Endodermal cell (in vitro differentiated cells): ENCODE data around the gene HCAR3. TPM values are rescaled to one million over a fixed set of nuclear protein-coding genes. Genes with fewer than 3 reads are reported as not detected.
"Not testable (repeated sequence)": the region's sequence is repeated elsewhere in the genome, so short reads cannot be mapped to it uniquely, and the experiment has no call there.

ENCODE experiments used
- DNase-seq: peaks from one replicate; pipeline ENCODE4 v3.0.0-alpha.2; 2017
- H3K27ac ChIP-seq: 2 replicates; pipeline ENCODE4 v1.5.1; 2013; ENCODE audit warnings: mild to moderate bottlenecking, low read depth, low read length, moderate library complexity
- H3K27me3 ChIP-seq: 2 replicates; pipeline ENCODE4 v1.6.1; 2013; ENCODE audit warnings: mild to moderate bottlenecking, low read length, moderate library complexity; ENCODE audit not compliant: insufficient read depth, control insufficient read depth, poor library complexity, severe bottlenecking
- H3K36me3 ChIP-seq: 2 replicates; pipeline ENCODE4 v1.7.0; 2013; ENCODE audit warnings: mild to moderate bottlenecking, low read length, moderate library complexity; ENCODE audit not compliant: control insufficient read depth, insufficient read depth
- H3K4me1 ChIP-seq: one replicate; pipeline ENCODE4 v1.7.0; 2013; ENCODE audit warnings: low read length; ENCODE audit not compliant: control insufficient read depth, insufficient read depth
- H3K4me3 ChIP-seq: 2 replicates; pipeline ENCODE4 v1.5.1; 2013; ENCODE audit warnings: mild to moderate bottlenecking, low read length, moderate library complexity
- H3K9ac ChIP-seq: 2 replicates; pipeline ENCODE4 v1.6.1; 2013; ENCODE audit warnings: mild to moderate bottlenecking, low read length, moderate library complexity; ENCODE audit not compliant: poor library complexity, severe bottlenecking; ENCODE audit errors: extremely low read depth
- H3K9me3 ChIP-seq: 2 replicates; pipeline ENCODE4 v1.6.1; 2013; ENCODE audit warnings: mild to moderate bottlenecking, low read length, moderate library complexity; ENCODE audit not compliant: control insufficient read depth
- H3K27ac Mint-ChIP-seq: 2 replicates; pipeline ENCODE4 v1.8.0; 2020; ENCODE audit warnings: mixed read lengths
- H3K27me3 Mint-ChIP-seq: 2 replicates; pipeline ENCODE4 v1.8.0; 2021; ENCODE audit warnings: mild to moderate bottlenecking, mixed read lengths; ENCODE audit not compliant: insufficient read depth
- H3K36me3 Mint-ChIP-seq: 2 replicates; pipeline ENCODE4 v1.8.0; 2020; ENCODE audit warnings: low read depth, mixed read lengths
- H3K4me1 Mint-ChIP-seq: 2 replicates; pipeline ENCODE4 v1.8.0; 2020; ENCODE audit warnings: mixed read lengths
- H3K4me3 Mint-ChIP-seq: 2 replicates; pipeline ENCODE4 v1.8.0; 2020; ENCODE audit warnings: mild to moderate bottlenecking, moderate library complexity, mixed read lengths
- H3K9me3 Mint-ChIP-seq: 2 replicates; pipeline ENCODE4 v1.8.0; 2020; ENCODE audit warnings: mild to moderate bottlenecking, mixed read lengths
- WGBS, 2 experiments: methylation state at CpG; one replicate each; pipeline versions ENCODE4 v1.1.5 to v1.1.7; 2013; ENCODE audit warnings: missing lambda C conversion rate in 2 of 2, mixed read lengths in 1 of 2; ENCODE audit not compliant: insufficient coverage in 1 of 2, insufficient read length in 1 of 2; 5-methylcytosine and 5-hydroxymethylcytosine counted together
- total RNA-seq, 2 donors: library from RNA; stranded (reverse); fragmentation: NEBNext Ultra II Directional in 1 of 2; extraction: Animal tissue kit (Norgen Biotek cat#: 25700) in 1 of 2; gene quantifications; 2 replicates in 1 of 2; 3 replicates in 1 of 2; pipeline ENCODE4 v1.2.1, GENCODE V29; 2021

Gene HCAR3
- total RNA-seq, 2 donors from 2014 or later, result not detected

GRCh38 chr12:122703841-122704240 is 12.8 kb downstream of the HCAR3 start:
- not testable (repeated sequence) for H3K9me3 ChIP-seq, H3K27ac ChIP-seq, H3K4me3 Mint-ChIP-seq, H3K36me3 ChIP-seq, H3K27me3 ChIP-seq, H3K4me1 Mint-ChIP-seq, H3K9ac ChIP-seq, DNase-seq, H3K9me3 Mint-ChIP-seq, H3K27me3 Mint-ChIP-seq, H3K36me3 Mint-ChIP-seq, H3K4me3 ChIP-seq, H3K4me1 ChIP-seq, H3K27ac Mint-ChIP-seq
- no CpG with 5 or more reads among the region's 3 CpGs for WGBS, 2 experiments

- not testable (repeated sequence) for H3K4me3 ChIP-seq, H3K36me3 Mint-ChIP-seq, H3K27me3 ChIP-seq, H3K4me1 Mint-ChIP-seq, H3K4me1 ChIP-seq, H3K9me3 ChIP-seq, H3K27ac ChIP-seq, H3K36me3 ChIP-seq, DNase-seq, H3K9me3 Mint-ChIP-seq, H3K4me3 Mint-ChIP-seq, H3K27me3 Mint-ChIP-seq, H3K27ac Mint-ChIP-seq, H3K9ac ChIP-seq
- WGBS, 2 experiments, result 96 to 97% methylated on average over 9 to 22 of the region's 22 CpGs
These were observed 13.6 kb downstream of the HCAR3 start, which contains the start of gene HCAR2 for GRCh38 chr12:122702890-122703611. HCAR2 (minus strand) TSS chr12:122703357; CDS start chr12:122703283, 74 bp downstream.

GRCh38 chr12:122701481-122701880 is 15.1 kb downstream of the HCAR3 start:
- H3K4me3 Mint-ChIP-seq, result not testable (repeated sequence)

GRCh38 chr12:122700038-122700710 is 16.4 kb downstream of the HCAR3 start:
- H3K27me3 ChIP-seq, H3K4me1 ChIP-seq, H3K27me3 Mint-ChIP-seq, H3K4me3 ChIP-seq, H3K36me3 ChIP-seq, H3K9me3 Mint-ChIP-seq, H3K9me3 ChIP-seq, H3K27ac ChIP-seq, DNase-seq, H3K4me3 Mint-ChIP-seq, H3K27ac Mint-ChIP-seq, H3K36me3 Mint-ChIP-seq, H3K9ac ChIP-seq: not testable (repeated sequence)
- 100% methylated on average over 1 of the region's 9 CpGs; no CpG with 5 or more reads in 1 of the 2 experiments for WGBS, 2 experiments
- H3K4me1 Mint-ChIP-seq, result peaks cover 13% of the 10 kb centered on the region

More at GRCh38 chr12:122701481-122701880, 15.1 kb downstream of the HCAR3 start:
- not testable (repeated sequence) for H3K9ac ChIP-seq, H3K36me3 ChIP-seq, H3K9me3 Mint-ChIP-seq, H3K27ac Mint-ChIP-seq, H3K27me3 Mint-ChIP-seq, H3K9me3 ChIP-seq, H3K27ac ChIP-seq, H3K4me3 ChIP-seq, H3K36me3 Mint-ChIP-seq, H3K4me1 ChIP-seq, H3K27me3 ChIP-seq, DNase-seq
- WGBS, 2 experiments, result 87 to 88% methylated on average over 3 of the region's 4 CpGs
- H3K4me1 Mint-ChIP-seq, result peaks cover 13% of the 10 kb centered on the region

GRCh38 chr12:122696922-122697321 is 19.7 kb downstream of the HCAR3 start:
- not testable (repeated sequence) for H3K4me3 ChIP-seq, H3K27me3 ChIP-seq, H3K27ac ChIP-seq, H3K36me3 Mint-ChIP-seq, H3K4me3 Mint-ChIP-seq, H3K36me3 ChIP-seq, H3K9ac ChIP-seq, DNase-seq, H3K9me3 ChIP-seq, H3K27ac Mint-ChIP-seq, H3K27me3 Mint-ChIP-seq, H3K4me1 ChIP-seq, H3K9me3 Mint-ChIP-seq
- 98 to 100% methylated on average over 2 of the region's 2 CpGs for WGBS, 2 experiments
- H3K4me1 Mint-ChIP-seq, result peaks cover 13% of the 10 kb centered on the region
